Endothelial cell of umbilical vein (primary cell): ENCODE measurements around the gene ARHGAP18. TPM values are rescaled to one million over a fixed set of nuclear protein-coding genes. Genes with fewer than 3 reads are reported as not detected.
A peak's percentile ranks its signal among the peaks of the same experiment; 100 is the strongest.

Experiments used
- BruUV-seq: library from RNA; stranded (reverse); fragments of 400-500 nt; replicated peaks from 2 replicates; lab custom pipeline; 2021; lab: Mats Ljungman, UMichigan
- CTCF ChIA-PET: fragments of 300-600, 350-600 bp; sonication (Branson Sonifier 250); formaldehyde crosslinking; loops from one replicate; lab custom pipeline; 2021; ENCODE audit warnings: antibody characterized with exemption, inconsistent platforms; lab: Charles Lee
- POLR2A ChIA-PET: fragments of 300-600, 350-600 bp; sonication (Branson Sonifier 250); formaldehyde crosslinking; loops from one replicate; lab custom pipeline; 2021; ENCODE audit warnings: antibody characterized with exemption, inconsistent platforms; lab: Charles Lee
- DNase-seq: peaks from one replicate; pipeline ENCODE4 v3.0.0-alpha.2; 2011; ENCODE audit warnings: low read depth, low spot score
- FAIRE-seq: peaks from 2 replicates; lab custom pipeline; 2011; peaks lifted over from hg19 to GRCh38; lab: Jason Lieb, UNC
- H2AFZ ChIP-seq: 2 replicates; pipeline ENCODE4 v1.6.0; 2012; ENCODE audit warnings: low read depth, low read length, control low read depth, inconsistent platforms
- H3K27ac ChIP-seq: 2 replicates; pipeline ENCODE4 v1.5.1; 2011; ENCODE audit warnings: low read depth, mild to moderate bottlenecking, control low read depth, low read length, moderate library complexity; ENCODE audit not compliant: insufficient read depth
- H3K27me3 ChIP-seq, 2 experiments: 2 replicates each; pipeline versions ENCODE4 v1.6.0 to v1.6.1; 2011; ENCODE audit warnings: low read length in 2 of 2, mixed read lengths in 1 of 2; ENCODE audit not compliant: control insufficient read depth in 2 of 2, insufficient read depth in 2 of 2
- H3K36me3 ChIP-seq, 2 experiments: 2 replicates in 1 of 2; 3 replicates in 1 of 2; pipeline ENCODE4 v1.5.1; 2011; ENCODE audit warnings: low read length in 2 of 2, mild to moderate bottlenecking in 1 of 2, moderate library complexity in 1 of 2; ENCODE audit not compliant: control insufficient read depth in 2 of 2, insufficient read depth in 2 of 2; ENCODE audit errors: extremely low read depth in 1 of 2
- H3K4me1 ChIP-seq: 3 replicates; pipeline ENCODE4 v1.5.1; 2011; ENCODE audit warnings: mild to moderate bottlenecking, low read length; ENCODE audit not compliant: control insufficient read depth, insufficient read depth; ENCODE audit errors: extremely low read depth
- H3K4me2 ChIP-seq: 2 replicates; pipeline ENCODE4 v1.6.1; 2011; ENCODE audit warnings: low read length, control low read depth, mixed read lengths; ENCODE audit not compliant: insufficient read depth
- H3K4me3 ChIP-seq, 3 experiments: fragments of 200-600 bp in 1 of 3; sonication (generic), shearing (Covaris generic) in 1 of 3; replicated peaks in 1 of 3; 2 replicates each; pipeline ENCODE4 v1.5.1; 2011 to 2016; ENCODE audit warnings: control low read depth in 3 of 3, low read length in 3 of 3, mild to moderate bottlenecking in 2 of 3, inconsistent platforms in 1 of 3, low read depth in 1 of 3, moderate library complexity in 1 of 3; ENCODE audit not compliant: insufficient read depth in 1 of 3
- H3K79me2 ChIP-seq: 2 replicates; pipeline ENCODE4 v1.6.0; 2012; ENCODE audit warnings: low read length, inconsistent platforms; ENCODE audit not compliant: control insufficient read depth, insufficient read depth
- H3K9ac ChIP-seq: replicated peaks from 2 replicates; pipeline ENCODE3; 2011; ENCODE audit warnings: low read length, control low read depth; ENCODE audit not compliant: insufficient read depth; ENCODE audit errors: extremely low read depth
- H3K9me1 ChIP-seq: replicated peaks from 3 replicates; pipeline ENCODE4 v1.6.0; 2011; ENCODE audit warnings: mild to moderate bottlenecking, low read length; ENCODE audit not compliant: control insufficient read depth, insufficient read depth; ENCODE audit errors: extremely low read depth
- H3K9me3 ChIP-seq: replicated peaks from 2 replicates; pipeline ENCODE4 v1.5.1; 2012; ENCODE audit warnings: low read length, inconsistent platforms; ENCODE audit not compliant: control insufficient read depth, insufficient read depth
- H4K20me1 ChIP-seq: replicated peaks from 2 replicates; pipeline ENCODE3; 2011; ENCODE audit warnings: mild to moderate bottlenecking, low read length; ENCODE audit not compliant: control insufficient read depth, insufficient read depth; ENCODE audit errors: extremely low read depth
- CTCF ChIP-seq, 2 donors: IDR thresholded peaks; 1 replicate in 1 of 2; 2 replicates in 1 of 2; pipeline ENCODE4 v1.5.1; 2011; ENCODE audit warnings: low read length in 2 of 2, mild to moderate bottlenecking in 2 of 2, moderate library complexity in 2 of 2, control low read depth in 1 of 2, inconsistent platforms in 1 of 2, low read depth in 1 of 2; ENCODE audit not compliant: insufficient read depth in 1 of 2; ENCODE audit errors: extremely low read depth in 1 of 2
- EZH2 ChIP-seq: IDR thresholded peaks from 2 replicates; pipeline ENCODE4 v1.6.1; 2012; ENCODE audit warnings: borderline replicate concordance, low read depth, mild to moderate bottlenecking, moderate library complexity, low read length, inconsistent platforms; ENCODE audit not compliant: severe bottlenecking
- FOS ChIP-seq: IDR thresholded peaks from 2 replicates; pipeline ENCODE4 v1.6.1; 2011; ENCODE audit warnings: mild to moderate bottlenecking, low read length, moderate library complexity, borderline replicate concordance; ENCODE audit not compliant: insufficient read depth
- GATA2 ChIP-seq: IDR thresholded peaks from 2 replicates; pipeline ENCODE4 v1.7.0; 2011; ENCODE audit warnings: low read depth, mild to moderate bottlenecking, moderate library complexity, mixed read lengths, low read length; ENCODE audit not compliant: insufficient read length, insufficient read depth
- JUN ChIP-seq: IDR thresholded peaks from 2 replicates; pipeline ENCODE4 v1.6.1; 2011; ENCODE audit warnings: borderline replicate concordance, low read depth; ENCODE audit not compliant: insufficient read length, insufficient read depth
- MAX ChIP-seq: IDR thresholded peaks from 2 replicates; pipeline ENCODE4 v1.6.1; 2011; ENCODE audit not compliant: insufficient read depth, insufficient read length
- MYC ChIP-seq: IDR thresholded peaks from one replicate; pipeline ENCODE4 v1.6.1; 2011; ENCODE audit warnings: mild to moderate bottlenecking, low read depth, low read length
- POLR2A ChIP-seq: IDR thresholded peaks from 2 replicates; pipeline ENCODE4 v1.6.1; 2012; ENCODE audit warnings: low read depth, mild to moderate bottlenecking, control low read depth, low read length
- POLR2AphosphoS5 ChIP-seq: IDR thresholded peaks from 2 replicates; pipeline ENCODE4 v1.6.1; 2012; ENCODE audit warnings: low read depth, mild to moderate bottlenecking, control low read depth, low read length, moderate library complexity; ENCODE audit not compliant: insufficient read depth
- dilution Hi-C: fragments of 300-500 bp; cut with MboI; formaldehyde crosslinking; loops from one replicate; pipeline ENCODE4 v1.15.0; 2019; ENCODE audit warnings: low sequenced_read_pairs; ENCODE audit not compliant: extremely low pct_ligation_motif_present
- intact Hi-C: fragments of 100-400 bp; cut with micrococcal nuclease; formaldehyde crosslinking; loops from one replicate; pipeline ENCODE4 v1.10.0; 2022
- polyA plus RNA-seq, 4 experiments: library from polyadenylated mRNA; depleted of rRNA in 3 of 4; stranded (reverse) in 3 of 4; unstranded in 1 of 4; fragments of >200 nt; gene quantifications; 2 replicates each; pipeline versions ENCODE4 v1.2.1 to v1.2.3, GENCODE V29; 2011 to 2012; ENCODE audit warnings: missing spikeins in 1 of 4
- total RNA-seq: library from RNA; stranded (reverse); gene quantifications from 2 replicates; pipeline ENCODE4 v1.2.3, GENCODE V29; 2021

The ARHGAP18 gene
- total and polyA plus RNA-seq, 2 donors (not counting 3 experiments of a cell fraction or from before 2014, with no cell fraction given) = 13.1 to 86.1 TPM

- ChIA-PET CTCF (interaction anchor here (0.9 to 3.7 kb wide), 6 partner anchors 11 to 289 kb away, joined by 3 to 40 read pairs (median 9); no protein-coding TSS in a partner anchor), POLR2A (no interaction called here)
- Histone ChIP-seq H3K4me3 (no peak overlapping the region), H3K27me3 (no peaks in the 10 kb centered on the region), H3K4me1 (peaks cover 7% of the 10 kb centered on the region), H3K36me3 (no peaks in the 10 kb centered on the region), H3K9me1 (no peaks in the 10 kb centered on the region), H2AFZ (peak overlapping the region; percentile 79), H3K4me2 (no peak overlapping the region), H3K79me2 (no peaks in the 10 kb centered on the region), H3K9me3 (no peaks in the 10 kb centered on the region), H3K9ac (no peak overlapping the region), H4K20me1 (no peaks in the 10 kb centered on the region), H3K27ac (no peak overlapping the region)
- FAIRE-seq (no peak), DNase-seq (no peak)
- intact Hi-C loops = loop anchor here (2.0 kb wide), 1 partner anchor 16 kb away; no protein-coding TSS in a partner anchor
- dilution Hi-C loops = no loop called here
- no TSS peak for BruUV-seq
- TF ChIP-seq EZH2 (no peak), FOS (no peak), POLR2A (no peak), GATA2 (no peak), MAX (no peak), MYC (no peak), CTCF (IDR thresholded peaks at IDR 0.05; ENCODE audit: extremely low read depth in 1 of 2, insufficient read depth in 1 of 2, low read depth in 1 of 2, low read length in 2 of 2) (no peak), POLR2AphosphoS5 (no peak), JUN (no peak)
Measured at GRCh38 chr6:129732542-129732941, 22.6 kb upstream of the ARHGAP18 start.
